GM13976 (cell line): ENCODE results near the gene KITLG.
"Not testable (repeated sequence)": the region's sequence is repeated elsewhere in the genome, so short reads cannot be mapped to it uniquely, and the experiment has no call there.

Source experiments
- DNase-seq: peaks from one replicate; pipeline ENCODE4 v3.0.0; 2012; ENCODE audit warnings: low spot score
- CTCF ChIP-seq: IDR thresholded peaks from 2 replicates; pipeline ENCODE4 v1.5.1; 2012; ENCODE audit warnings: borderline replicate concordance, mild to moderate bottlenecking; ENCODE audit not compliant: insufficient read depth; ENCODE audit errors: extremely low read depth, missing control alignments, control extremely low read depth
- in situ Hi-C: fragments of 300-500 bp; cut with MboI; formaldehyde crosslinking; loops from one replicate; pipeline ENCODE4 v1.12.0; 2022; ENCODE audit warnings: low sequenced_read_pairs, mixed read lengths, inconsistent platforms; ENCODE audit not compliant: unreplicated experiment

Gene KITLG

GRCh38 chr12:88559199-88559598 is 21.1 kb downstream of the KITLG start:
- TF ChIP-seq CTCF: no peak
- in situ Hi-C loops: no loop called here
- DNase-seq: no peak

GRCh38 chr12:88558340-88558867 is 21.9 kb downstream of the KITLG start:
- no peak for DNase-seq
- TF ChIP-seq CTCF: no peak
- in situ Hi-C loops: no loop called here

- no peak for DNase-seq
- no peak for TF ChIP-seq CTCF
- in situ Hi-C loops: no loop called here
Observed at GRCh38 chr12:88556213-88556774, 24.0 kb downstream of the KITLG start.

- no peak for DNase-seq
- no peak for TF ChIP-seq CTCF
- in situ Hi-C loops: no loop called here
Observed at GRCh38 chr12:88553941-88554658, 26.2 kb downstream of the KITLG start.

- TF ChIP-seq CTCF: no peak
- in situ Hi-C loops: no loop called here
- no peak for DNase-seq
Observed at GRCh38 chr12:88552610-88553079, 27.6 kb downstream of the KITLG start.

GRCh38 chr12:88549929-88550328 is 30.3 kb downstream of the KITLG start:
- DNase-seq: no peak
- no peak for TF ChIP-seq CTCF
- in situ Hi-C loops: no loop called here

- in situ Hi-C loops, DNase-seq: not testable (repeated sequence)
Observed at GRCh38 chr12:88547949-88548348, 32.3 kb downstream of the KITLG start.
